HCT116 (cell line): ENCODE data around the gene BMAL1. TPM values are rescaled to one million over a fixed set of nuclear protein-coding genes. Genes with fewer than 3 reads are reported as not detected.

Source experiments
- ATAC-seq: fragments of 200-7000 bp; cut with Tn5 transposase; 2 replicates; pipeline ENCODE4 v1.9.1; 2020; ENCODE audit warnings: mild to moderate bottlenecking, moderate library complexity
- BruUV-seq: library from RNA; stranded (reverse); fragments of 400-500 nt; replicated peaks from 2 replicates; lab custom pipeline; 2021; lab: Mats Ljungman, UMichigan
- CTCF ChIA-PET: fragments of 300-600 bp; sonication (Branson Sonifier 250); formaldehyde crosslinking; loops from one replicate; lab custom pipeline; 2021; ENCODE audit warnings: antibody characterized with exemption; lab: Charles Lee
- POLR2A ChIA-PET: fragments of 300-600, 350-600 bp; sonication (Branson Sonifier 250); formaldehyde crosslinking; loops from one replicate; lab custom pipeline; 2021; ENCODE audit warnings: antibody characterized with exemption; lab: Charles Lee
- RAD21 ChIA-PET, 2 experiments: fragments of 300-600 bp; sonication (Branson Sonifier 250); formaldehyde crosslinking; loops; one replicate each; lab custom pipeline; 2023; ENCODE audit warnings: low total read pairs in 2 of 2; ENCODE audit not compliant: uncharacterized antibody in 2 of 2, unreplicated experiment in 2 of 2, low non-redundant PET in 1 of 2; lab: Charles Lee
- DNase-seq: peaks from one replicate; pipeline ENCODE4 v3.0.0-alpha.2; 2010; ENCODE audit warnings: low read depth, low spot score
- H2AFZ ChIP-seq: fragments of 200-600 bp; shearing (Covaris generic), sonication (generic); 2 replicates; pipeline ENCODE4 v1.6.1; 2017; ENCODE audit warnings: low read depth, mixed run types, mixed read lengths, antibody characterized with exemption, low read length; ENCODE audit not compliant: poor library complexity, severe bottlenecking
- H3K27ac ChIP-seq: 2 replicates; pipeline ENCODE4 v1.5.1; 2012; ENCODE audit warnings: low read depth, low read length
- H3K27me3 ChIP-seq: fragments of 200-600 bp; sonication (generic); 2 replicates; pipeline ENCODE4 v1.6.1; 2016; ENCODE audit warnings: mixed run types, low read length, mixed read lengths; ENCODE audit not compliant: insufficient read depth
- H3K36me3 ChIP-seq, 2 experiments: fragments of 200-500 bp in 1 of 2; fragments of 200-600 bp in 1 of 2; sonication (Bioruptor generic) in 1 of 2; sonication (generic) in 1 of 2; 2 replicates each; pipeline versions ENCODE4 v1.5.1 to v1.6.1; 2014 to 2016; ENCODE audit warnings: low read length in 2 of 2, inconsistent platforms in 1 of 2, mixed read lengths in 1 of 2, mixed run types in 1 of 2; ENCODE audit not compliant: insufficient read depth in 2 of 2, control insufficient read depth in 1 of 2
- H3K4me1 ChIP-seq, 2 experiments: fragments of 200-600 bp in 1 of 2; sonication (generic) in 1 of 2; 2 replicates each; pipeline versions ENCODE4 v1.5.1 to v1.6.1; 2012 to 2017; ENCODE audit warnings: low read length in 2 of 2, inconsistent platforms in 1 of 2, mild to moderate bottlenecking in 1 of 2, mixed read lengths in 1 of 2, mixed run types in 1 of 2, moderate library complexity in 1 of 2; ENCODE audit not compliant: insufficient read depth in 2 of 2, control insufficient read depth in 1 of 2
- H3K4me2 ChIP-seq: fragments of 200-600 bp; sonication (generic); 2 replicates; pipeline ENCODE4 v1.6.1; 2017; ENCODE audit warnings: mixed run types, low read length, mixed read lengths
- H3K4me3 ChIP-seq, 2 experiments: fragments of 200-600 bp in 1 of 2; sonication (generic) in 1 of 2; replicated peaks in 1 of 2; 2 replicates each; pipeline ENCODE4 v1.5.1; 2011 to 2016; ENCODE audit warnings: low read length in 2 of 2, control low read depth in 1 of 2, low read depth in 1 of 2, mild to moderate bottlenecking in 1 of 2, mixed read lengths in 1 of 2, mixed run types in 1 of 2
- H3K79me2 ChIP-seq: fragments of 200-600 bp; sonication (generic); 2 replicates; pipeline ENCODE4 v1.6.1; 2017; ENCODE audit warnings: mild to moderate bottlenecking, mixed run types, low read length, moderate library complexity, mixed read lengths; ENCODE audit not compliant: insufficient read depth
- H3K9ac ChIP-seq: fragments of 200-600 bp; sonication (generic); 2 replicates; pipeline ENCODE4 v1.6.1; 2016; ENCODE audit warnings: low read length, mixed read lengths
- H3K9me2 ChIP-seq: fragments of 200-600 bp; sonication (generic), shearing (Covaris generic); 2 replicates; pipeline ENCODE4 v1.6.1; 2017; ENCODE audit warnings: mixed run types, mild to moderate bottlenecking, moderate library complexity; ENCODE audit not compliant: insufficient read depth
- H3K9me3 ChIP-seq, 2 experiments: fragments of 200-500 bp in 1 of 2; fragments of 200-600 bp in 1 of 2; sonication (Bioruptor generic) in 1 of 2; sonication (generic) in 1 of 2; 2 replicates each; pipeline ENCODE4 v1.6.1; 2014 to 2017; ENCODE audit warnings: low read length in 2 of 2, mixed read lengths in 2 of 2, inconsistent platforms in 1 of 2, low read depth in 1 of 2, mild to moderate bottlenecking in 1 of 2, mixed run types in 1 of 2, moderate library complexity in 1 of 2; ENCODE audit not compliant: control insufficient read depth in 1 of 2, insufficient read depth in 1 of 2
- H4K20me1 ChIP-seq: fragments of 200-600 bp; sonication (generic), shearing (Covaris generic); 2 replicates; pipeline ENCODE4 v1.6.1; 2017; ENCODE audit warnings: mixed run types, mild to moderate bottlenecking, moderate library complexity; ENCODE audit not compliant: insufficient read depth
- CTCF ChIP-seq, 3 experiments: fragments of 200-600 bp in 1 of 3; sonication (generic) in 1 of 3; IDR thresholded peaks in 2 of 3; conservative IDR thresholded peaks in 1 of 3; 2 replicates each; pipeline ENCODE4 v1.5.1; 2012 to 2017; ENCODE audit warnings: low read depth in 2 of 3, low read length in 2 of 3, antibody characterized with exemption in 1 of 3, borderline replicate concordance in 1 of 3, control low read depth in 1 of 3, mild to moderate bottlenecking in 1 of 3, mixed read lengths in 1 of 3, mixed run types in 1 of 3, moderate library complexity in 1 of 3; ENCODE audit not compliant: insufficient read depth in 1 of 3
- EGR1 ChIP-seq: IDR thresholded peaks from 2 replicates; pipeline ENCODE4 v1.6.1; 2012; ENCODE audit warnings: low read depth
- POLR2A ChIP-seq: IDR thresholded peaks from 2 replicates; pipeline ENCODE4 v1.7.0; 2011; ENCODE audit warnings: borderline replicate concordance; ENCODE audit not compliant: insufficient read depth, insufficient read length; ENCODE audit errors: extremely low read depth
- REST ChIP-seq: IDR thresholded peaks from 2 replicates; pipeline ENCODE4 v1.6.1; 2012; ENCODE audit warnings: low read depth
- SIN3A ChIP-seq: IDR thresholded peaks from 2 replicates; pipeline ENCODE4 v1.6.1; 2012; ENCODE audit warnings: low read depth
- SP1 ChIP-seq: IDR thresholded peaks from 2 replicates; pipeline ENCODE4 v1.6.1; 2012; ENCODE audit warnings: low read depth
- ZBTB33 ChIP-seq: IDR thresholded peaks from 2 replicates; pipeline ENCODE4 v1.6.1; 2011; ENCODE audit warnings: mild to moderate bottlenecking, low read length, moderate library complexity; ENCODE audit not compliant: insufficient replicate concordance; ENCODE audit errors: extremely low read depth
- intact Hi-C: fragments of 100-400 bp; cut with micrococcal nuclease; formaldehyde crosslinking; loops from 2 replicates; pipeline ENCODE4 v1.10.0; 2022
- total RNA-seq: library from RNA; stranded (reverse); gene quantifications from one replicate; pipeline ENCODE4 v1.2.1, GENCODE V29; 2021; ENCODE audit not compliant: unreplicated experiment

The BMAL1 gene
- total RNA-seq, 1 experiment from 2014 or later, result 17.6 TPM

DNA sequence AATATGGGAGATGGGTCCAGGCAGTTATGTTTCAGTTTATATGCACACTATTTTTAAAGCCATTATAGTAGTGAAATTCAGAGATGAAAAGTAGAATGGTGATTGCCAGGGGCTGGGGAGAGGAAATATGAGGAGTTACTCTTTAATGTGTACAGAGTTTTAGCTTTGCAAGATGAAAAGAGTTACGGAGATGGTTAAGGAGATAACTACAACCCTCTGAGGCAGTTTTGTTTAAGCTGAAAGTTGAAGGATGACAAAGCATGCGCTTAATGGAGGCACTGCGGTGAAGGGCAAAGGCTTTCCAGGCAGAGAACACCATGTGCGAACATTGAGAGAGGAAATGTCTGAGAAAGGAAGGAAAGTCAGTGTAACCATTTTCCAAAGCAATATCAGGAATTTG, 18.2 kb upstream of the BMAL1 start:
- Histone ChIP-seq H2AFZ (no peak overlapping the region), H3K9me2 (no peaks in the 10 kb centered on the region), H3K4me1 (peaks cover 21 to 43% of the 10 kb centered on the region in 2 experiments), H3K4me2 (peak overlapping the region; percentile 74; the same call in 1 of the 2 replicates), H3K27ac (no peak overlapping the region), H4K20me1 (no peaks in the 10 kb centered on the region), H3K9ac (no peak overlapping the region), H3K9me3 (no peaks in the 10 kb centered on the region), H3K27me3 (peaks cover 8% of the 10 kb centered on the region; the same call in 1 of the 2 replicates), H3K79me2 (no peaks in the 10 kb centered on the region), H3K36me3 (no peaks in the 10 kb centered on the region), H3K4me3 (no peak overlapping the region)
- intact Hi-C loops, result no loop called here
- no TSS peak for BruUV-seq
- ChIA-PET RAD21 (no interaction called here), CTCF (no interaction called here), POLR2A (no interaction called here)
- DNase-seq (no peak), ATAC-seq (no peak)
- TF ChIP-seq SIN3A, result no peak
- no peak for TF ChIP-seq ZBTB33

DNA sequence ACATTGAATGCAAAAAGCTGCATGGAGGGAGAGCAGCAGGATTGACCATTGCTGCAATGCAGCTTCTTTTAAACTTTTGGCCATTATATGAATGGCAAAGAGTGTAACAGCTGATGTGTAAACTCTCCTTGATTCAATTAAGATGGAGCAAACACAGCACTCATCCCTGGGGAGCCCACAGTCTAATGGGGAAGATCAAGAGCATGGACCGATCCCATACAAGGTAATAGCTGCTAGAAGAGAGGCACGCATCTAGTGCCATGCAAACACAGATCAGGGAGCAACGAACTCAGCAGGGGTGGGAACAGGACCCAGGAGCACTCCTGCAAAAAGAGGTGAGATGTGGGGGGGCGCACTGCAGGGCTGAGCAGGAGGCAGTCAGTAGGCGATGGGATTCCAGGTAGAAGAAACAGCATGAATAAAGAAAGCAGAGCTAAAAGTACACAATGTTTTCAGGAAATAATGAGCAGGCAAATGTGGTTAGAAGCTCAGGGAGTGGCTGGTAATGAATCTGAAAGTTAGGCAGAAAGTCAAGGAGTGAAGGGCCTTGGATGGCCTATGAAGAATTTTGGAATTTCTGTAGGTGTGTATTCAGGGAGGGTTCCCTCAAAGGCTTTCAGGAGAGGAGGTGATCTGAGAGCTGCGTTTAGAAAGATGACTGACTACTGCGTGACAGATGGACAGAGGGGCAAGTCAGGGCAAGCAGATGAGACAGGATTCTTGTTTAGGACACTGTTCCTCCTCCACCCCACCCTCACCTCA, 17.2 kb upstream of the BMAL1 start:
- DNase-seq (no peak), ATAC-seq (no peak; the same call in 1 of the 2 replicates)
- Histone ChIP-seq H3K9me3 (no peaks in the 10 kb centered on the region), H3K27me3 (peaks cover 10% of the 10 kb centered on the region; the same call in 1 of the 2 replicates), H3K9me2 (no peaks in the 10 kb centered on the region), H3K27ac (no peak overlapping the region), H3K36me3 (no peaks in the 10 kb centered on the region), H3K4me2 (peak overlapping the region; percentile 74), H2AFZ (no peak overlapping the region), H4K20me1 (no peaks in the 10 kb centered on the region), H3K79me2 (no peaks in the 10 kb centered on the region), H3K4me1 (peaks cover 21 to 43% of the 10 kb centered on the region in 2 experiments), H3K9ac (peak overlapping the region; percentile 45; the same call in 1 of the 2 replicates), H3K4me3 (no peak overlapping the region)
- ChIA-PET POLR2A (interaction anchor here (1.9 kb wide), 1 partner anchor 10 kb away, joined by 5 read pairs; no protein-coding TSS in a partner anchor), CTCF (interaction anchor here (2.4 kb wide), 1 partner anchor 75 kb away, joined by 7 read pairs; no protein-coding TSS in a partner anchor), RAD21 (no interaction called here)
- BruUV-seq, result no TSS peak
- intact Hi-C loops, result no loop called here
- no peak for TF ChIP-seq CTCF (IDR thresholded peaks at IDR 0.05 in 2 of 3, conservative IDR thresholded peaks at IDR 0.05 in 1 of 3; ENCODE audit: borderline replicate concordance in 1 of 3, insufficient read depth in 1 of 3, low read depth in 2 of 3, low read length in 2 of 3)
- TF ChIP-seq POLR2A, result no peak
- TF ChIP-seq SP1, result 0 out of 2 replicates have a peak, but pooled peaks have one; percentile 7
- TF ChIP-seq EGR1, result no peak
- TF ChIP-seq REST, result no peak
